A172 (cell line): Measurements from ENCODE around the gene IL6R. TPM values are rescaled to one million over a fixed set of nuclear protein-coding genes. Genes with fewer than 3 reads are reported as not detected.

ENCODE experiments used
- DNase-seq: peaks from one replicate; pipeline ENCODE4 v3.0.0-alpha.2; 2015; ENCODE audit warnings: low spot score
- total RNA-seq: library from RNA; depleted of rRNA; stranded (reverse); fragments of >200 nt; shearing (Covaris generic); gene quantifications from 2 replicates; pipeline ENCODE4 v1.2.3, GENCODE V29; 2014

The IL6R gene
- total RNA-seq, 1 experiment from 2014 or later: 2.4 TPM

GRCh38 chr1:154448331-154448811, 43.2 kb downstream of the IL6R start:
- no peak for DNase-seq

GRCh38 chr1:154453161-154453560, 48.0 kb downstream of the IL6R start:
- no peak for DNase-seq

GRCh38 chr1:154453574-154454352, 48.6 kb downstream of the IL6R start:
- peak; percentile 78 for DNase-seq

- DNase-seq: no peak
Measured at GRCh38 chr1:154454386-154455120, 49.4 kb downstream of the IL6R start.

- no peak for DNase-seq
Measured at GRCh38 chr1:154456631-154457030, 51.5 kb downstream of the IL6R start.

- DNase-seq: no peak
Measured at GRCh38 chr1:154459080-154459479, 53.9 kb downstream of the IL6R start.

GRCh38 chr1:154460695-154461260, 55.6 kb downstream of the IL6R start:
- no peak for DNase-seq

- DNase-seq: peak; percentile 63
Measured at GRCh38 chr1:154463512-154463990, 58.4 kb downstream of the IL6R start.

GRCh38 chr1:154465621-154466195, 60.6 kb downstream of the IL6R start:
- no peak for DNase-seq

- no peak for DNase-seq
Measured at GRCh38 chr1:154466206-154466605, 61.1 kb downstream of the IL6R start.

- DNase-seq: no peak
Measured at GRCh38 chr1:154466921-154467417, 61.8 kb downstream of the IL6R start.

GRCh38 chr1:154467434-154468102, 62.4 kb downstream of the IL6R start:
- no peak for DNase-seq

- DNase-seq: no peak
Measured at GRCh38 chr1:154468535-154469250, 63.5 kb downstream of the IL6R start.

GRCh38 chr1:154469844-154470560, 64.9 kb downstream of the IL6R start:
- DNase-seq: no peak

GRCh38 chr1:154471304-154471703, 66.2 kb downstream of the IL6R start:
- DNase-seq: no peak

GRCh38 chr1:154474802-154475201, 69.7 kb downstream of the IL6R start:
- peak; percentile 94 for DNase-seq

GRCh38 chr1:154476791-154477190, 71.6 kb downstream of the IL6R start:
- peak; percentile 35 for DNase-seq

- no peak for DNase-seq
Measured at GRCh38 chr1:154478013-154478412, 72.9 kb downstream of the IL6R start.

- DNase-seq: peak; percentile 55
Measured at GRCh38 chr1:154478639-154479038, 73.5 kb downstream of the IL6R start.
